Mesodermal cell (in vitro differentiated cells): ENCODE measurements around the gene IQCH.

Experiments used
- H3K27ac ChIP-seq: 2 replicates; pipeline ENCODE4 v1.7.0; 2013; ENCODE audit warnings: mild to moderate bottlenecking, low read depth, low read length, moderate library complexity; ENCODE audit not compliant: severe bottlenecking
- H3K36me3 ChIP-seq: 2 replicates; pipeline ENCODE4 v1.7.1; 2013; ENCODE audit warnings: mild to moderate bottlenecking, low read length, moderate library complexity; ENCODE audit not compliant: control insufficient read depth, insufficient read depth
- H3K4me1 ChIP-seq: one replicate; pipeline ENCODE4 v1.7.1; 2013; ENCODE audit warnings: mild to moderate bottlenecking, low read length; ENCODE audit not compliant: insufficient read depth, control insufficient read depth, poor library complexity, severe bottlenecking
- H3K4me3 ChIP-seq: 2 replicates; pipeline ENCODE4 v1.7.0; 2013; ENCODE audit warnings: low read length, control low read depth, mild to moderate bottlenecking; ENCODE audit not compliant: insufficient read depth, poor library complexity, severe bottlenecking; ENCODE audit errors: extremely low read depth
- H3K9me3 ChIP-seq: 2 replicates; pipeline ENCODE4 v1.7.1; 2013; ENCODE audit warnings: mild to moderate bottlenecking, low read length, moderate library complexity; ENCODE audit not compliant: control insufficient read depth
- WGBS, 2 experiments: methylation state at CpG; one replicate each; pipeline ENCODE4 v1.1.5; 2013; ENCODE audit warnings: missing lambda C conversion rate in 2 of 2; ENCODE audit not compliant: insufficient coverage in 2 of 2; 5-methylcytosine and 5-hydroxymethylcytosine counted together

IQCH gene

GRCh38 chr15:67533873-67534272, 279.3 kb downstream of the IQCH start:
- no peaks in the 10 kb centered on the region for H3K36me3 ChIP-seq
- H3K9me3 ChIP-seq = no peaks in the 10 kb centered on the region
- no peak overlapping the region for H3K4me3 ChIP-seq
- 100% methylated on average over 1 of the region's 1 CpG for WGBS, 2 experiments
- no peak overlapping the region for H3K27ac ChIP-seq
- H3K4me1 ChIP-seq = no peaks in the 10 kb centered on the region

GRCh38 chr15:67534360-67534759, 279.8 kb downstream of the IQCH start:
- H3K4me3 ChIP-seq = no peak overlapping the region
- WGBS, 2 experiments = no CpG with 5 or more reads among the region's 1 CpG

GRCh38 chr15:67537771-67538170, 283.2 kb downstream of the IQCH start:
- Histone ChIP-seq H3K4me1 (no peaks in the 10 kb centered on the region), H3K36me3 (no peaks in the 10 kb centered on the region), H3K9me3 (no peaks in the 10 kb centered on the region), H3K4me3 (no peak overlapping the region), H3K27ac (no peak overlapping the region)
- WGBS, 2 experiments = 100% methylated on average over 1 of the region's 1 CpG

More at GRCh38 chr15:67534360-67534759, 279.8 kb downstream of the IQCH start:
- H3K4me1 ChIP-seq = no peaks in the 10 kb centered on the region
- H3K9me3 ChIP-seq = no peaks in the 10 kb centered on the region
- no peak overlapping the region for H3K27ac ChIP-seq
- H3K36me3 ChIP-seq = no peaks in the 10 kb centered on the region

- no peaks in the 10 kb centered on the region for H3K4me1 ChIP-seq
- 1% methylated on average over 42 to 60 of the region's 91 CpGs for WGBS, 2 experiments
- H3K27ac ChIP-seq = no peak within 1 kb of the TSS
- H3K4me3 ChIP-seq = peak within 1 kb of the TSS; percentile 75
- no peaks in the 10 kb centered on the region for H3K9me3 ChIP-seq
- peaks cover 15% of the 10 kb centered on the region for H3K36me3 ChIP-seq
These were observed 288.1 kb downstream of the IQCH start, which contains the start of gene MAP2K5 for GRCh38 chr15:67542420-67543347. TSS of gene MAP2K5 (plus strand) at chr15:67542703. CDS start at chr15:67543336, 633 bp downstream.

GRCh38 chr15:67543348-67543718, 288.7 kb downstream of the IQCH start:
- H3K4me3 ChIP-seq = peak overlapping the region; percentile 75

GRCh38 chr15:67544475-67544874, 289.9 kb downstream of the IQCH start:
- H3K4me3 ChIP-seq = no peak overlapping the region
- no peaks in the 10 kb centered on the region for H3K9me3 ChIP-seq
- H3K27ac ChIP-seq = no peak overlapping the region
- peaks cover 15% of the 10 kb centered on the region for H3K36me3 ChIP-seq
- peaks cover 4% of the 10 kb centered on the region for H3K4me1 ChIP-seq
- WGBS, 2 experiments = 72 to 76% methylated on average over 2 to 3 of the region's 3 CpGs

More at GRCh38 chr15:67543348-67543718, 288.7 kb downstream of the IQCH start:
- Histone ChIP-seq H3K9me3 (no peaks in the 10 kb centered on the region), H3K36me3 (peaks cover 15% of the 10 kb centered on the region), H3K27ac (no peak overlapping the region), H3K4me1 (no peaks in the 10 kb centered on the region)
- WGBS, 2 experiments = 75 to 78% methylated on average over 7 of the region's 7 CpGs

GRCh38 chr15:67545864-67546263, 291.3 kb downstream of the IQCH start:
- no peak overlapping the region for H3K4me3 ChIP-seq
- WGBS, 2 experiments = 92 to 95% methylated on average over 3 of the region's 3 CpGs
- peaks cover 15% of the 10 kb centered on the region for H3K36me3 ChIP-seq
- peaks cover 4% of the 10 kb centered on the region for H3K4me1 ChIP-seq
- no peak overlapping the region for H3K27ac ChIP-seq
- no peaks in the 10 kb centered on the region for H3K9me3 ChIP-seq

- 100% methylated on average over 1 of the region's 2 CpGs for WGBS, 2 experiments
- H3K9me3 ChIP-seq = no peaks in the 10 kb centered on the region
These were observed 292.5 kb downstream of the IQCH start for GRCh38 chr15:67547064-67547463.

GRCh38 chr15:67547836-67548235, 293.2 kb downstream of the IQCH start:
- Histone ChIP-seq H3K36me3 (peaks cover 22% of the 10 kb centered on the region), H3K27ac (peak overlapping the region; percentile 29), H3K4me3 (no peak overlapping the region), H3K9me3 (no peaks in the 10 kb centered on the region), H3K4me1 (peaks cover 4% of the 10 kb centered on the region)
- WGBS, 2 experiments = 40 to 85% methylated on average over 1 to 2 of the region's 3 CpGs

More at GRCh38 chr15:67547064-67547463, 292.5 kb downstream of the IQCH start:
- Histone ChIP-seq H3K4me3 (no peak overlapping the region), H3K36me3 (peaks cover 22% of the 10 kb centered on the region), H3K4me1 (peaks cover 4% of the 10 kb centered on the region), H3K27ac (no peak overlapping the region)

- Histone ChIP-seq H3K9me3 (no peaks in the 10 kb centered on the region), H3K36me3 (peaks cover 22% of the 10 kb centered on the region), H3K4me3 (no peak overlapping the region), H3K27ac (peak overlapping the region; percentile 31), H3K4me1 (peaks cover 4% of the 10 kb centered on the region)
- WGBS, 2 experiments = 43 to 57% methylated on average over 1 of the region's 2 CpGs
These were observed 293.8 kb downstream of the IQCH start for GRCh38 chr15:67548236-67548852.
